Neural cell (in vitro differentiated cells): ENCODE data around the gene CTNNA2. TPM values are rescaled to one million over a fixed set of nuclear protein-coding genes. Genes with fewer than 3 reads are reported as not detected.

Experiments used
- H2AFZ ChIP-seq: fragments of 200-600, 300-800 bp; sonication (generic), shearing (Covaris generic); 2 replicates; pipeline ENCODE4 v1.6.0; 2014; ENCODE audit warnings: low read depth, mild to moderate bottlenecking, antibody characterized with exemption, low read length, moderate library complexity
- H3F3A ChIP-seq: fragments of 200-600 bp; shearing (Covaris generic); 2 replicates; pipeline ENCODE4 v1.6.1; 2016; ENCODE audit warnings: mild to moderate bottlenecking, moderate library complexity, mixed read lengths, antibody characterized with exemption, low read length; ENCODE audit not compliant: insufficient read depth, poor library complexity, severe bottlenecking
- H3K27ac ChIP-seq: fragments of 200-600, 300-800 bp; sonication (generic), shearing (Covaris generic); 2 replicates; pipeline ENCODE4 v1.5.1; 2014; ENCODE audit warnings: mild to moderate bottlenecking, low read length, moderate library complexity
- H3K27me3 ChIP-seq: fragments of 300-800, 200-600 bp; sonication (generic), shearing (Covaris generic); 2 replicates; pipeline ENCODE4 v1.6.0; 2014; ENCODE audit warnings: mild to moderate bottlenecking, low read depth, low read length, moderate library complexity; ENCODE audit not compliant: insufficient read depth
- H3K36me3 ChIP-seq: fragments of 300-800, 200-600 bp; sonication (generic), shearing (Covaris generic); 2 replicates; pipeline ENCODE4 v1.5.1; 2014; ENCODE audit warnings: mild to moderate bottlenecking, antibody characterized with exemption, low read length, moderate library complexity; ENCODE audit not compliant: insufficient read depth
- H3K4me2 ChIP-seq: fragments of 300-800, 200-600 bp; sonication (generic), shearing (Covaris generic); 2 replicates; pipeline ENCODE4 v1.6.0; 2014; ENCODE audit warnings: mild to moderate bottlenecking, low read length
- H3K4me3 ChIP-seq: fragments of 300-800, 200-600 bp; sonication (generic), shearing (Covaris generic); 2 replicates; pipeline ENCODE4 v1.5.1; 2014; ENCODE audit warnings: mild to moderate bottlenecking, low read length, moderate library complexity
- H3K79me2 ChIP-seq: fragments of 200-600 bp; shearing (Covaris generic); replicated peaks from 2 replicates; pipeline ENCODE4 v1.6.0; 2014; ENCODE audit warnings: mild to moderate bottlenecking, low read length, moderate library complexity; ENCODE audit not compliant: insufficient read depth
- H3K9ac ChIP-seq: fragments of 300-800, 200-600 bp; sonication (generic), shearing (Covaris generic); 2 replicates; pipeline ENCODE4 v1.6.1; 2016; ENCODE audit warnings: mild to moderate bottlenecking, low read length, mixed read lengths
- H3K9me2 ChIP-seq: fragments of 200-600 bp; shearing (Covaris generic); 2 replicates; pipeline ENCODE4 v1.6.1; 2016; ENCODE audit warnings: mild to moderate bottlenecking, low read length, mixed read lengths; ENCODE audit not compliant: insufficient read depth
- H3K9me3 ChIP-seq: fragments of 200-600, 300-800 bp; sonication (generic), shearing (Covaris generic); 2 replicates; pipeline ENCODE4 v1.6.1; 2016; ENCODE audit warnings: mild to moderate bottlenecking, mixed run types, low read length, moderate library complexity, mixed read lengths
- H4K20me1 ChIP-seq: fragments of 200-600 bp; shearing (Covaris generic); 2 replicates; pipeline ENCODE4 v1.6.1; 2016; ENCODE audit warnings: mild to moderate bottlenecking, mixed run types; ENCODE audit not compliant: insufficient read depth
- EP300 ChIP-seq: fragments of 450-650 bp; conservative IDR thresholded peaks from 2 replicates; pipeline ENCODE4 v1.6.1; 2014; ENCODE audit warnings: antibody characterized with exemption, mild to moderate bottlenecking, moderate library complexity; ENCODE audit not compliant: poor library complexity, severe bottlenecking
- EZH2 ChIP-seq: fragments of 200-600, 300-800 bp; shearing (Covaris generic), sonication (generic); IDR thresholded peaks from 2 replicates; pipeline ENCODE4 v1.6.1; 2014; ENCODE audit warnings: antibody characterized with exemption, low read length, borderline replicate concordance, mild to moderate bottlenecking; ENCODE audit not compliant: insufficient read depth, poor library complexity, severe bottlenecking
- MXI1 ChIP-seq: fragments of 450-650 bp; conservative IDR thresholded peaks from 2 replicates; pipeline ENCODE4 v1.6.1; 2014; ENCODE audit warnings: antibody characterized with exemption, mild to moderate bottlenecking; ENCODE audit not compliant: poor library complexity, severe bottlenecking
- POLR2AphosphoS5 ChIP-seq: IDR thresholded peaks from 2 replicates; pipeline ENCODE4 v1.6.1; 2012
- RAD21 ChIP-seq: fragments of 450-650 bp; conservative IDR thresholded peaks from 2 replicates; pipeline ENCODE4 v1.6.1; 2014; ENCODE audit warnings: antibody characterized with exemption, mild to moderate bottlenecking, moderate library complexity
- SMC3 ChIP-seq: fragments of 450-650 bp; conservative IDR thresholded peaks from 2 replicates; pipeline ENCODE4 v1.6.1; 2014; ENCODE audit warnings: antibody characterized with exemption, mild to moderate bottlenecking, moderate library complexity; ENCODE audit not compliant: poor library complexity
- TAF1 ChIP-seq: IDR thresholded peaks from 2 replicates; pipeline ENCODE4 v1.6.1; 2012; ENCODE audit warnings: low read depth
- polyA plus RNA-seq: library from polyadenylated mRNA; depleted of rRNA; stranded (reverse); fragments of >200 nt; gene quantifications from 2 replicates; pipeline ENCODE4 v1.2.3, GENCODE V29; 2014
- TF ChIP-seq, protein P1 (sequence below): IDR thresholded peaks from 2 replicates; pipeline ENCODE4 v1.6.1; 2012; ENCODE audit warnings: borderline replicate concordance
- TF ChIP-seq, protein P2 (sequence below): fragments of 450-650 bp; IDR thresholded peaks from 2 replicates; pipeline ENCODE4 v1.5.1; 2014; ENCODE audit warnings: antibody characterized with exemption, mild to moderate bottlenecking, moderate library complexity; ENCODE audit not compliant: poor library complexity, severe bottlenecking

The CTNNA2 gene
- polyA plus RNA-seq, 1 donor from 2014 or later = 194 TPM

DNA sequence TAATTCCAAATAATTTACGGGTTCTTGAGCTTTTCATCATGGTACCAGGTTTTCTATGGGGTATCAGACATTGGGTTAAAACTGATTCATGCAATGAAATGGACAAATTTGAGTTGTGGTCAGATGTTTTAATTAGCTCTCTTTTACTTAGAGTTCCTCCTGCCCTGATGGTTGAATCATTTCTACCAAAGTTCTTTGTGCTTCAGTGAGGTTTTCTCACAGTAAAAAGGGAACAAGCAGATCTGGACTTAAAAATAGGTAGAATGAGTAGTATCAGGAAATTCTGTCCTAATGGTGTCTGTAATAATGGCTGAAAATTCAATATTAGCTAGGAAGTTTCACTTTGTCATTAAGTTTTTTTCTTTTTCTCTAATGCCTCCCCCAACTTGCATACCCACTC, 951.4 kb downstream of the CTNNA2 start:
- TF ChIP-seq POLR2AphosphoS5 (no peak), MXI1 (no peak), RAD21 (no peak), TAF1 (no peak), EP300 (no peak), EZH2 (no peak), SMC3 (no peak)
- TF ChIP-seq, protein P1, sequence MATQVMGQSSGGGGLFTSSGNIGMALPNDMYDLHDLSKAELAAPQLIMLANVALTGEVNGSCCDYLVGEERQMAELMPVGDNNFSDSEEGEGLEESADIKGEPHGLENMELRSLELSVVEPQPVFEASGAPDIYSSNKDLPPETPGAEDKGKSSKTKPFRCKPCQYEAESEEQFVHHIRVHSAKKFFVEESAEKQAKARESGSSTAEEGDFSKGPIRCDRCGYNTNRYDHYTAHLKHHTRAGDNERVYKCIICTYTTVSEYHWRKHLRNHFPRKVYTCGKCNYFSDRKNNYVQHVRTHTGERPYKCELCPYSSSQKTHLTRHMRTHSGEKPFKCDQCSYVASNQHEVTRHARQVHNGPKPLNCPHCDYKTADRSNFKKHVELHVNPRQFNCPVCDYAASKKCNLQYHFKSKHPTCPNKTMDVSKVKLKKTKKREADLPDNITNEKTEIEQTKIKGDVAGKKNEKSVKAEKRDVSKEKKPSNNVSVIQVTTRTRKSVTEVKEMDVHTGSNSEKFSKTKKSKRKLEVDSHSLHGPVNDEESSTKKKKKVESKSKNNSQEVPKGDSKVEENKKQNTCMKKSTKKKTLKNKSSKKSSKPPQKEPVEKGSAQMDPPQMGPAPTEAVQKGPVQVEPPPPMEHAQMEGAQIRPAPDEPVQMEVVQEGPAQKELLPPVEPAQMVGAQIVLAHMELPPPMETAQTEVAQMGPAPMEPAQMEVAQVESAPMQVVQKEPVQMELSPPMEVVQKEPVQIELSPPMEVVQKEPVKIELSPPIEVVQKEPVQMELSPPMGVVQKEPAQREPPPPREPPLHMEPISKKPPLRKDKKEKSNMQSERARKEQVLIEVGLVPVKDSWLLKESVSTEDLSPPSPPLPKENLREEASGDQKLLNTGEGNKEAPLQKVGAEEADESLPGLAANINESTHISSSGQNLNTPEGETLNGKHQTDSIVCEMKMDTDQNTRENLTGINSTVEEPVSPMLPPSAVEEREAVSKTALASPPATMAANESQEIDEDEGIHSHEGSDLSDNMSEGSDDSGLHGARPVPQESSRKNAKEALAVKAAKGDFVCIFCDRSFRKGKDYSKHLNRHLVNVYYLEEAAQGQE = no peak
- TF ChIP-seq, protein P2, sequence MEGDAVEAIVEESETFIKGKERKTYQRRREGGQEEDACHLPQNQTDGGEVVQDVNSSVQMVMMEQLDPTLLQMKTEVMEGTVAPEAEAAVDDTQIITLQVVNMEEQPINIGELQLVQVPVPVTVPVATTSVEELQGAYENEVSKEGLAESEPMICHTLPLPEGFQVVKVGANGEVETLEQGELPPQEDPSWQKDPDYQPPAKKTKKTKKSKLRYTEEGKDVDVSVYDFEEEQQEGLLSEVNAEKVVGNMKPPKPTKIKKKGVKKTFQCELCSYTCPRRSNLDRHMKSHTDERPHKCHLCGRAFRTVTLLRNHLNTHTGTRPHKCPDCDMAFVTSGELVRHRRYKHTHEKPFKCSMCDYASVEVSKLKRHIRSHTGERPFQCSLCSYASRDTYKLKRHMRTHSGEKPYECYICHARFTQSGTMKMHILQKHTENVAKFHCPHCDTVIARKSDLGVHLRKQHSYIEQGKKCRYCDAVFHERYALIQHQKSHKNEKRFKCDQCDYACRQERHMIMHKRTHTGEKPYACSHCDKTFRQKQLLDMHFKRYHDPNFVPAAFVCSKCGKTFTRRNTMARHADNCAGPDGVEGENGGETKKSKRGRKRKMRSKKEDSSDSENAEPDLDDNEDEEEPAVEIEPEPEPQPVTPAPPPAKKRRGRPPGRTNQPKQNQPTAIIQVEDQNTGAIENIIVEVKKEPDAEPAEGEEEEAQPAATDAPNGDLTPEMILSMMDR = no peak
- no peak overlapping the region for H3K4me2 ChIP-seq
- no peak overlapping the region for H2AFZ ChIP-seq
- no peaks in the 10 kb centered on the region for H3F3A ChIP-seq
- H3K36me3 ChIP-seq = no peaks in the 10 kb centered on the region
- no peaks in the 10 kb centered on the region for H3K27me3 ChIP-seq
- H3K4me3 ChIP-seq = no peak overlapping the region
- no peak overlapping the region for H3K27ac ChIP-seq
- H3K9me2 ChIP-seq = no peaks in the 10 kb centered on the region
- H3K9ac ChIP-seq = no peak overlapping the region
- H4K20me1 ChIP-seq = no peaks in the 10 kb centered on the region
- no peaks in the 10 kb centered on the region for H3K9me3 ChIP-seq
- no peaks in the 10 kb centered on the region for H3K79me2 ChIP-seq

DNA sequence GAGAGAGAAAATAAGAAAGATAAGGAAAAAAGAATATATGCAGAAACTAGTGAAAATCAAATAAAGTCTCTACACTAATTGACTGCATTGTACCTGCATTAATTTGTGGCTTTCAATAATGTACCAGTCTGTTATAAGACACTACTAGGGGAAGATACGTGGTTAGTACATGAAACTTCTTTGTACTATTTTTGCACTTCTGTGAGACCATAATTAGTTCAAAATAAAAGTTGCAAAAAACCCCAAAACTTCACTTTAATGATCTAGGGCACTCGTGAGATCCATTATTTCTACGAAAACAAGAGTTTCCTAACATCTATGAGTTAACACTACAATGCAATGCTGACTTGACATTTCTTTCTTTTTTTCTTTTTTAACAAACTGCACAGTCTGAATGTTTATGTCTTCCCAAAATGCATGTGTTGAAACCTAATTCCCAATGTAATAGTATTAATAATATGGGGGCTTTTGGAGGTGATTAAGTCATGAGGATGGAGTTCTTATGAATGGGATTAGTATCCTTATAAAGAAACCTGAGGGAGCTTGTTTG, 954.5 kb downstream of the CTNNA2 start:
- no peaks in the 10 kb centered on the region for H3K9me3 ChIP-seq
- no peak overlapping the region for H3K4me3 ChIP-seq
- TF ChIP-seq POLR2AphosphoS5 = no peak
- TF ChIP-seq TAF1 = no peak
- TF ChIP-seq EZH2 = no peak
- TF ChIP-seq, protein P1 = no peak
- no peak for TF ChIP-seq EP300
- TF ChIP-seq SMC3 = no peak
- TF ChIP-seq MXI1 = no peak
- TF ChIP-seq, protein P2 = no peak
- no peak for TF ChIP-seq RAD21
- no peak overlapping the region for H3K9ac ChIP-seq
- H3K27me3 ChIP-seq = no peaks in the 10 kb centered on the region
- H3K79me2 ChIP-seq = no peaks in the 10 kb centered on the region
- H3F3A ChIP-seq = no peaks in the 10 kb centered on the region
- no peaks in the 10 kb centered on the region for H3K9me2 ChIP-seq
- no peaks in the 10 kb centered on the region for H3K36me3 ChIP-seq
- H2AFZ ChIP-seq = no peak overlapping the region
- no peaks in the 10 kb centered on the region for H4K20me1 ChIP-seq
- no peak overlapping the region for H3K4me2 ChIP-seq
- no peak overlapping the region for H3K27ac ChIP-seq
